GM23338 (cell line): ENCODE results near the gene STK4. TPM values are rescaled to one million over a fixed set of nuclear protein-coding genes. Genes with fewer than 3 reads are reported as not detected.
A peak's percentile ranks its signal among the peaks of the same experiment; 100 is the strongest.
"Not testable (repeated sequence)": the region's sequence is repeated elsewhere in the genome, so short reads cannot be mapped to it uniquely, and the experiment has no call there.

Experiments used
- ATAC-seq: fragments of 200-7000 bp; cut with Tn5 transposase; 3 replicates; pipeline ENCODE4 v1.9.1; 2020
- DNase-seq: peaks from one replicate; pipeline ENCODE4 v3.0.0-alpha.2; 2015; ENCODE audit warnings: low spot score
- H2AFZ ChIP-seq: fragments of 200-600 bp; sonication (generic); 2 replicates; pipeline ENCODE4 v1.8.0; 2016; ENCODE audit warnings: antibody characterized with exemption, mild to moderate bottlenecking, moderate library complexity
- H3F3A ChIP-seq: fragments of 200-600 bp; sonication (generic); replicated peaks from 2 replicates; pipeline ENCODE4 v1.8.0; 2017; ENCODE audit warnings: antibody characterized with exemption, mixed run types, low read depth
- H3K27ac ChIP-seq: fragments of 200-600 bp; sonication (generic); 2 replicates; pipeline ENCODE4 v1.6.1; 2016; ENCODE audit warnings: low read depth
- H3K27me3 ChIP-seq: fragments of 200-600 bp; sonication (generic); 2 replicates; pipeline ENCODE4 v1.8.0; 2016; ENCODE audit warnings: mild to moderate bottlenecking, mixed run types, moderate library complexity; ENCODE audit not compliant: insufficient read depth
- H3K36me3 ChIP-seq: fragments of 200-600 bp; sonication (generic); 2 replicates; pipeline ENCODE4 v1.8.0; 2016; ENCODE audit warnings: mild to moderate bottlenecking; ENCODE audit not compliant: insufficient read depth
- H3K4me1 ChIP-seq: fragments of 200-600 bp; sonication (generic); 2 replicates; pipeline ENCODE4 v1.8.0; 2016; ENCODE audit warnings: mild to moderate bottlenecking, moderate library complexity; ENCODE audit not compliant: insufficient read depth
- H3K4me2 ChIP-seq: fragments of 200-600 bp; sonication (generic); 2 replicates; pipeline ENCODE4 v1.7.1; 2017; ENCODE audit warnings: mixed run types
- H3K4me3 ChIP-seq: fragments of 200-600 bp; sonication (generic); 2 replicates; pipeline ENCODE4 v1.6.1; 2016; ENCODE audit warnings: mixed run types
- H3K79me2 ChIP-seq: fragments of 200-600 bp; sonication (generic); replicated peaks from 2 replicates; pipeline ENCODE4 v1.8.0; 2017; ENCODE audit warnings: mild to moderate bottlenecking; ENCODE audit not compliant: insufficient read depth
- H3K9me2 ChIP-seq: fragments of 200-600 bp; sonication (generic); 2 replicates; pipeline ENCODE4 v1.8.0; 2017; ENCODE audit not compliant: insufficient read depth
- H4K20me1 ChIP-seq: fragments of 200-600 bp; sonication (generic); replicated peaks from 2 replicates; pipeline ENCODE4 v1.8.0; 2017; ENCODE audit warnings: mild to moderate bottlenecking; ENCODE audit not compliant: insufficient read depth
- H3K27ac Mint-ChIP-seq: 2 replicates; pipeline ENCODE4 v1.8.0; 2020; ENCODE audit warnings: inconsistent platforms, mild to moderate bottlenecking, moderate library complexity, mixed read lengths
- H3K27me3 Mint-ChIP-seq: 3 replicates; pipeline ENCODE4 v1.8.0; 2022; ENCODE audit warnings: low read depth, mild to moderate bottlenecking, moderate library complexity, mixed read lengths, inconsistent platforms; ENCODE audit not compliant: insufficient read depth, poor library complexity
- H3K36me3 Mint-ChIP-seq: 3 replicates; pipeline ENCODE4 v1.8.0; 2021; ENCODE audit warnings: low read depth, mild to moderate bottlenecking, inconsistent platforms, moderate library complexity, mixed read lengths
- H3K4me1 Mint-ChIP-seq: 3 replicates; pipeline ENCODE4 v1.8.0; 2020; ENCODE audit warnings: mild to moderate bottlenecking, inconsistent platforms, mixed read lengths
- H3K4me3 Mint-ChIP-seq: 3 replicates; pipeline ENCODE4 v1.8.0; 2021; ENCODE audit warnings: moderate library complexity, mild to moderate bottlenecking, inconsistent platforms, mixed read lengths
- H3K9me3 Mint-ChIP-seq: 3 replicates; pipeline ENCODE4 v1.8.0; 2020; ENCODE audit warnings: moderate library complexity, mild to moderate bottlenecking, inconsistent platforms, mixed read lengths
- CTCF ChIP-seq, 2 experiments: fragments of 200-600 bp in 1 of 2; sonication (generic) in 1 of 2; conservative IDR thresholded peaks; 2 replicates each; pipeline versions ENCODE4 v1.5.1 to v1.6.1; 2016 to 2017; ENCODE audit warnings: antibody characterized with exemption in 2 of 2, low read depth in 2 of 2, mild to moderate bottlenecking in 2 of 2, moderate library complexity in 1 of 2
- EZH2 ChIP-seq: fragments of 200-600 bp; sonication (generic); IDR thresholded peaks from one replicate; pipeline ENCODE4 v1.8.0; 2017; ENCODE audit warnings: antibody characterized with exemption, mild to moderate bottlenecking, low read depth; ENCODE audit not compliant: unreplicated experiment
- EZH2phosphoT487 ChIP-seq: fragments of 200-600 bp; sonication (generic); IDR thresholded peaks from one replicate; pipeline ENCODE4 v1.8.1; 2018; ENCODE audit warnings: antibody characterized with exemption; ENCODE audit not compliant: unreplicated experiment
- POLR2AphosphoS5 ChIP-seq: IDR thresholded peaks from 2 replicates; pipeline ENCODE4 v1.6.1; 2016; ENCODE audit warnings: antibody characterized with exemption, low read depth
- ZNF114 ChIP-seq: fragments of 250-450 bp; sonication (Bioruptor Pico); IDR thresholded peaks from 2 replicates; pipeline ENCODE4 v1.5.0; 2020; ENCODE audit warnings: mild to moderate bottlenecking, moderate library complexity
- ZNF331 ChIP-seq: fragments of 250-450 bp; sonication (Bioruptor Pico); IDR thresholded peaks from 2 replicates; pipeline ENCODE4 v1.5.0; 2020; ENCODE audit warnings: low read depth, mild to moderate bottlenecking, moderate library complexity
- polyA plus RNA-seq: library from polyadenylated mRNA; unstranded; fragments of >200 nt; fragmentation: Nextera tagmentation; extraction: Ambion mirVana; gene quantifications from 2 replicates; pipeline ENCODE4 v1.2.1, GENCODE V29; 2016
- total RNA-seq: library from RNA; depleted of rRNA; stranded (reverse); fragments of >200 nt; shearing (Covaris generic); gene quantifications from 2 replicates; pipeline ENCODE4 v1.2.3, GENCODE V29; 2014
- TF ChIP-seq, protein P1 (sequence below): fragments of 250-450 bp; sonication (Bioruptor Pico); IDR thresholded peaks from 2 replicates; pipeline ENCODE4 v1.5.0; 2020; ENCODE audit warnings: mild to moderate bottlenecking, moderate library complexity

STK4 gene
- total and polyA plus RNA-seq, 2 experiments from 2014 or later = 37.7 to 58.7 TPM

GRCh38 chr20:45011108-45011526 lies 44.8 kb downstream of the STK4 start:
- Mint-ChIP-seq H3K36me3 (peaks cover 14% of the 10 kb centered on the region; the same call in 1 of the 3 replicates), H3K27me3 (peaks cover 6% of the 10 kb centered on the region), H3K4me1 (peaks cover 8% of the 10 kb centered on the region; the same call in 2 of the 3 replicates), H3K9me3 (no peaks in the 10 kb centered on the region), H3K4me3 (no peak overlapping the region), H3K27ac (no peak overlapping the region)
- Histone ChIP-seq H3K4me1 (peaks cover under 1% of the 10 kb centered on the region; the same call in 1 of the 2 replicates), H3F3A (no peaks in the 10 kb centered on the region), H4K20me1 (no peaks in the 10 kb centered on the region), H3K27ac (no peak overlapping the region), H3K79me2 (no peaks in the 10 kb centered on the region; the same call in 1 of the 2 replicates), H3K27me3 (no peaks in the 10 kb centered on the region), H3K36me3 (no peaks in the 10 kb centered on the region; the same call in 1 of the 2 replicates), H3K4me3 (no peak overlapping the region), H3K4me2 (no peak overlapping the region), H2AFZ (no peak overlapping the region), H3K9me2 (no peaks in the 10 kb centered on the region)
- DNase-seq (peak; percentile 83), ATAC-seq (peak; percentile 80)
- TF ChIP-seq CTCF (conservative IDR thresholded peaks at IDR 0.05; ENCODE audit: low read depth in 2 of 2) = peak; percentile 79 to 95
- no peak for TF ChIP-seq EZH2phosphoT487
- TF ChIP-seq ZNF331 (CRISPR knock-in tag) = no peak

- Histone ChIP-seq H4K20me1 (no peaks in the 10 kb centered on the region), H3K4me1 (peaks cover 14% of the 10 kb centered on the region), H3K4me3 (no peak overlapping the region), H3K27ac (no peak overlapping the region), H3K79me2 (no peaks in the 10 kb centered on the region; the same call in 1 of the 2 replicates), H3K9me2 (no peaks in the 10 kb centered on the region), H3F3A (no peaks in the 10 kb centered on the region), H3K4me2 (no peak overlapping the region), H3K36me3 (no peaks in the 10 kb centered on the region), H3K27me3 (no peaks in the 10 kb centered on the region), H2AFZ (no peak overlapping the region)
- peaks cover under 1% of the 10 kb centered on the region for H3K27me3 Mint-ChIP-seq
- ATAC-seq = peak; percentile 33; the same call in 1 of the 3 replicates
- no peaks in the 10 kb centered on the region for H3K9me3 Mint-ChIP-seq
- H3K27ac Mint-ChIP-seq = no peak overlapping the region
- H3K4me3 Mint-ChIP-seq = no peak overlapping the region
- H3K36me3 Mint-ChIP-seq = peaks cover 9% of the 10 kb centered on the region; the same call in 1 of the 3 replicates
- TF ChIP-seq, protein P1, sequence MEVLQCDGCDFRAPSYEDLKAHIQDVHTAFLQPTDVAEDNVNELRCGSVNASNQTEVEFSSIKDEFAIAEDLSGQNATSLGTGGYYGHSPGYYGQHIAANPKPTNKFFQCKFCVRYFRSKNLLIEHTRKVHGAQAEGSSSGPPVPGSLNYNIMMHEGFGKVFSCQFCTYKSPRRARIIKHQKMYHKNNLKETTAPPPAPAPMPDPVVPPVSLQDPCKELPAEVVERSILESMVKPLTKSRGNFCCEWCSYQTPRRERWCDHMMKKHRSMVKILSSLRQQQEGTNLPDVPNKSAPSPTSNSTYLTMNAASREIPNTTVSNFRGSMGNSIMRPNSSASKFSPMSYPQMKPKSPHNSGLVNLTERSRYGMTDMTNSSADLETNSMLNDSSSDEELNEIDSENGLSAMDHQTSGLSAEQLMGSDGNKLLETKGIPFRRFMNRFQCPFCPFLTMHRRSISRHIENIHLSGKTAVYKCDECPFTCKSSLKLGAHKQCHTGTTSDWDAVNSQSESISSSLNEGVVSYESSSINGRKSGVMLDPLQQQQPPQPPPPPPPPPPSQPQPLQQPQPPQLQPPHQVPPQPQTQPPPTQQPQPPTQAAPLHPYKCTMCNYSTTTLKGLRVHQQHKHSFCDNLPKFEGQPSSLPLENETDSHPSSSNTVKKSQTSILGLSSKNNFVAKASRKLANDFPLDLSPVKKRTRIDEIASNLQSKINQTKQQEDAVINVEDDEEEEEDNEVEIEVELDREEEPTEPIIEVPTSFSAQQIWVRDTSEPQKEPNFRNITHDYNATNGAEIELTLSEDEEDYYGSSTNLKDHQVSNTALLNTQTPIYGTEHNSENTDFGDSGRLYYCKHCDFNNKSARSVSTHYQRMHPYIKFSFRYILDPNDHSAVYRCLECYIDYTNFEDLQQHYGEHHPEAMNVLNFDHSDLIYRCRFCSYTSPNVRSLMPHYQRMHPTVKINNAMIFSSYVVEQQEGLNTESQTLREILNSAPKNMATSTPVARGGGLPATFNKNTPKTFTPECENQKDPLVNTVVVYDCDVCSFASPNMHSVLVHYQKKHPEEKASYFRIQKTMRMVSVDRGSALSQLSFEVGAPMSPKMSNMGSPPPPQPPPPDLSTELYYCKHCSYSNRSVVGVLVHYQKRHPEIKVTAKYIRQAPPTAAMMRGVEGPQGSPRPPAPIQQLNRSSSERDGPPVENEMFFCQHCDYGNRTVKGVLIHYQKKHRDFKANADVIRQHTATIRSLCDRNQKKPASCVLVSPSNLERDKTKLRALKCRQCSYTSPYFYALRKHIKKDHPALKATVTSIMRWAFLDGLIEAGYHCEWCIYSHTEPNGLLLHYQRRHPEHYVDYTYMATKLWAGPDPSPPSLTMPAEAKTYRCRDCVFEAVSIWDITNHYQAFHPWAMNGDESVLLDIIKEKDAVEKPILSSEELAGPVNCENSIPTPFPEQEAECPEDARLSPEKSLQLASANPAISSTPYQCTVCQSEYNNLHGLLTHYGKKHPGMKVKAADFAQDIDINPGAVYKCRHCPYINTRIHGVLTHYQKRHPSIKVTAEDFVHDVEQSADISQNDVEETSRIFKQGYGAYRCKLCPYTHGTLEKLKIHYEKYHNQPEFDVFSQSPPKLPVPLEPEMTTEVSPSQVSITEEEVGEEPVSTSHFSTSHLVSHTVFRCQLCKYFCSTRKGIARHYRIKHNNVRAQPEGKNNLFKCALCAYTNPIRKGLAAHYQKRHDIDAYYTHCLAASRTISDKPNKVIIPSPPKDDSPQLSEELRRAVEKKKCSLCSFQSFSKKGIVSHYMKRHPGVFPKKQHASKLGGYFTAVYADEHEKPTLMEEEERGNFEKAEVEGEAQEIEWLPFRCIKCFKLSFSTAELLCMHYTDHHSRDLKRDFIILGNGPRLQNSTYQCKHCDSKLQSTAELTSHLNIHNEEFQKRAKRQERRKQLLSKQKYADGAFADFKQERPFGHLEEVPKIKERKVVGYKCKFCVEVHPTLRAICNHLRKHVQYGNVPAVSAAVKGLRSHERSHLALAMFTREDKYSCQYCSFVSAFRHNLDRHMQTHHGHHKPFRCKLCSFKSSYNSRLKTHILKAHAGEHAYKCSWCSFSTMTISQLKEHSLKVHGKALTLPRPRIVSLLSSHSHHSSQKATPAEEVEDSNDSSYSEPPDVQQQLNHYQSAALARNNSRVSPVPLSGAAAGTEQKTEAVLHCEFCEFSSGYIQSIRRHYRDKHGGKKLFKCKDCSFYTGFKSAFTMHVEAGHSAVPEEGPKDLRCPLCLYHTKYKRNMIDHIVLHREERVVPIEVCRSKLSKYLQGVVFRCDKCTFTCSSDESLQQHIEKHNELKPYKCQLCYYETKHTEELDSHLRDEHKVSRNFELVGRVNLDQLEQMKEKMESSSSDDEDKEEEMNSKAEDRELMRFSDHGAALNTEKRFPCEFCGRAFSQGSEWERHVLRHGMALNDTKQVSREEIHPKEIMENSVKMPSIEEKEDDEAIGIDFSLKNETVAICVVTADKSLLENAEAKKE (CRISPR knock-in tag) = no peak
- TF ChIP-seq EZH2 = no peak
- no peak for TF ChIP-seq EZH2phosphoT487
- TF ChIP-seq ZNF114 = no peak
- TF ChIP-seq POLR2AphosphoS5 = no peak
- H3K4me1 Mint-ChIP-seq = peaks cover 23% of the 10 kb centered on the region
- peak; percentile 54 for DNase-seq
Observed at GRCh38 chr20:45012682-45013302, 46.5 kb downstream of the STK4 start.

- not testable (repeated sequence) for H3K27ac Mint-ChIP-seq, H3F3A ChIP-seq, H3K79me2 ChIP-seq, H3K4me3 Mint-ChIP-seq, H3K4me2 ChIP-seq, H3K27me3 ChIP-seq, H2AFZ ChIP-seq, H3K4me3 ChIP-seq, H3K36me3 ChIP-seq, DNase-seq, H3K36me3 Mint-ChIP-seq, H3K27ac ChIP-seq, H3K9me3 Mint-ChIP-seq, ATAC-seq, H3K9me2 ChIP-seq, H4K20me1 ChIP-seq, H3K27me3 Mint-ChIP-seq
- H3K4me1 Mint-ChIP-seq = peaks cover 29% of the 10 kb centered on the region
- H3K4me1 ChIP-seq = peaks cover 21% of the 10 kb centered on the region
Observed at GRCh38 chr20:45014131-45014530, 47.8 kb downstream of the STK4 start.
